WTC11 (cell line): ENCODE measurements around the gene ADAD2. TPM values are rescaled to one million over a fixed set of nuclear protein-coding genes. Genes with fewer than 3 reads are reported as not detected.

Experiments
- ATAC-seq: fragments of 200-7000 bp; cut with Tn5 transposase; 2 replicates; pipeline ENCODE4 v1.10.0; 2021; ENCODE audit warnings: mild to moderate bottlenecking, moderate library complexity
- CTCF ChIA-PET: fragments of 300-600 bp; sonication (Branson Sonifier 250); formaldehyde crosslinking; loops from one replicate; lab custom pipeline; 2021; ENCODE audit warnings: antibody characterized with exemption; lab: Charles Lee
- POLR2A ChIA-PET: fragments of 350-600 bp; sonication (Branson Sonifier 250); formaldehyde crosslinking; loops from one replicate; lab custom pipeline; 2021; ENCODE audit warnings: antibody characterized with exemption; lab: Charles Lee
- DNase-seq: peaks from one replicate; pipeline ENCODE4 v3.0.0; 2021; ENCODE audit warnings: low spot score
- H3K27ac Mint-ChIP-seq: 2 replicates; pipeline ENCODE4 v1.8.0; 2021; ENCODE audit warnings: mixed read lengths
- H3K27me3 Mint-ChIP-seq: 2 replicates; pipeline ENCODE4 v1.8.0; 2021; ENCODE audit warnings: low read depth, mild to moderate bottlenecking, moderate library complexity, mixed read lengths
- H3K36me3 Mint-ChIP-seq: 2 replicates; pipeline ENCODE4 v1.8.0; 2021; ENCODE audit warnings: mixed read lengths
- H3K4me1 Mint-ChIP-seq: 2 replicates; pipeline ENCODE4 v1.8.0; 2022; ENCODE audit warnings: mixed read lengths
- H3K4me3 Mint-ChIP-seq: 2 replicates; pipeline ENCODE4 v1.8.0; 2021; ENCODE audit warnings: mild to moderate bottlenecking, moderate library complexity, mixed read lengths
- H3K9me3 Mint-ChIP-seq: 2 replicates; pipeline ENCODE4 v1.8.0; 2021; ENCODE audit warnings: mixed read lengths
- ATF2 ChIP-seq: sonication (generic); formaldehyde crosslinking; IDR thresholded peaks from 2 replicates; pipeline ENCODE4 v1.8.1; 2022; ENCODE audit warnings: low read depth, missing genetic modification reagents, borderline replicate concordance
- ETV6 ChIP-seq: sonication (generic); formaldehyde crosslinking; IDR thresholded peaks from 2 replicates; pipeline ENCODE4 v1.8.1; 2022; ENCODE audit warnings: mild to moderate bottlenecking, missing genetic modification reagents
- FOXK1 ChIP-seq: sonication (generic); formaldehyde crosslinking; IDR thresholded peaks from 2 replicates; pipeline ENCODE4 v1.8.0; 2022; ENCODE audit warnings: mild to moderate bottlenecking, moderate library complexity, missing genetic modification reagents
- JAZF1 ChIP-seq: fragments of 250-450 bp; sonication (Bioruptor Pico); IDR thresholded peaks from 2 replicates; pipeline ENCODE4 v1.9.0; 2021; ENCODE audit warnings: moderate library complexity, mild to moderate bottlenecking, inconsistent platforms
- ZNF219 ChIP-seq: sonication (generic); formaldehyde crosslinking; IDR thresholded peaks from 2 replicates; pipeline ENCODE4 v1.8.0; 2023; ENCODE audit warnings: missing genetic modification reagents, mild to moderate bottlenecking, borderline replicate concordance
- total RNA-seq: library from RNA; stranded (reverse); gene quantifications from 3 replicates; pipeline ENCODE4 v1.2.3, GENCODE V29; 2021
- TF ChIP-seq, protein P1 (sequence below): sonication (generic); formaldehyde crosslinking; IDR thresholded peaks from 2 replicates; pipeline ENCODE4 v1.8.1; 2023; ENCODE audit warnings: mild to moderate bottlenecking, missing genetic modification reagents, moderate library complexity
- TF ChIP-seq, protein P2 (sequence below): sonication (generic); formaldehyde crosslinking; IDR thresholded peaks from 2 replicates; pipeline ENCODE4 v1.8.0; 2022; ENCODE audit warnings: mild to moderate bottlenecking, missing genetic modification reagents
- TF ChIP-seq, protein P3 (sequence below): sonication (generic); formaldehyde crosslinking; IDR thresholded peaks from 2 replicates; pipeline ENCODE4 v1.8.0; 2022; ENCODE audit warnings: missing genetic modification reagents

Gene ADAD2
- total RNA-seq, 1 experiment from 2014 or later, result 1.6 TPM

DNA sequence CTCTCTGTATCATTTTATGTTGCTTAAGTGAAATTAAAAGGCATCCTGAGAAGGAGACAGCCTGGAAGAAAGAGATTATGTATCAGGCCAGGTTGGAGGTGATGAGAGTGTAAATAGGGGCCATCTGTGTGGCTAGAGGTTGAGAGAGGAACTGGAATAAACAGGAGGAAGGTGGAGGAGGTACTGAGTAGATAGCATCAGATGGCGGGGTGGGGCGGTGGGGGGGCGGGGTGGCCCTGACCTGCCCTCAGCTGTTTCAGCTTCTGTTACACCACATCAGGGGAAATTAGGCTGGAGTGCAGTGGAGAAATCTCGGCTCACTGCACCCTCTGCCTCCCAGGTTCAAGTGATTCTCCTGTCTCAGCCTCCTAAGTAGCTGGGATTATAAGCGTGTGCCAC is 55.7 kb downstream of the ADAD2 start:
- Mint-ChIP-seq H3K4me3 (no peak overlapping the region), H3K27me3 (peaks cover 2% of the 10 kb centered on the region), H3K27ac (no peak overlapping the region), H3K36me3 (no peaks in the 10 kb centered on the region), H3K4me1 (0 out of 2 replicates have a peak, but pooled peaks cover under 1% of the 10 kb centered on the region), H3K9me3 (peaks cover 19% of the 10 kb centered on the region)
- CTCF ChIA-PET, result no interaction called here
- POLR2A ChIA-PET, result no interaction called here
- no peak for ATAC-seq
- no peak for DNase-seq
- TF ChIP-seq, protein P1, sequence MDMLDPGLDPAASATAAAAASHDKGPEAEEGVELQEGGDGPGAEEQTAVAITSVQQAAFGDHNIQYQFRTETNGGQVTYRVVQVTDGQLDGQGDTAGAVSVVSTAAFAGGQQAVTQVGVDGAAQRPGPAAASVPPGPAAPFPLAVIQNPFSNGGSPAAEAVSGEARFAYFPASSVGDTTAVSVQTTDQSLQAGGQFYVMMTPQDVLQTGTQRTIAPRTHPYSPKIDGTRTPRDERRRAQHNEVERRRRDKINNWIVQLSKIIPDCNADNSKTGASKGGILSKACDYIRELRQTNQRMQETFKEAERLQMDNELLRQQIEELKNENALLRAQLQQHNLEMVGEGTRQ (CRISPR knock-in tag), result no peak
- TF ChIP-seq ATF2 (CRISPR knock-in tag) (no peak), ZNF219 (CRISPR knock-in tag) (no peak), JAZF1 (CRISPR knock-in tag) (no peak), ETV6 (CRISPR knock-in tag) (no peak), FOXK1 (no peak)
- TF ChIP-seq, protein P2, sequence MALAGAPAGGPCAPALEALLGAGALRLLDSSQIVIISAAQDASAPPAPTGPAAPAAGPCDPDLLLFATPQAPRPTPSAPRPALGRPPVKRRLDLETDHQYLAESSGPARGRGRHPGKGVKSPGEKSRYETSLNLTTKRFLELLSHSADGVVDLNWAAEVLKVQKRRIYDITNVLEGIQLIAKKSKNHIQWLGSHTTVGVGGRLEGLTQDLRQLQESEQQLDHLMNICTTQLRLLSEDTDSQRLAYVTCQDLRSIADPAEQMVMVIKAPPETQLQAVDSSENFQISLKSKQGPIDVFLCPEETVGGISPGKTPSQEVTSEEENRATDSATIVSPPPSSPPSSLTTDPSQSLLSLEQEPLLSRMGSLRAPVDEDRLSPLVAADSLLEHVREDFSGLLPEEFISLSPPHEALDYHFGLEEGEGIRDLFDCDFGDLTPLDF, result no peak
- TF ChIP-seq, protein P3, sequence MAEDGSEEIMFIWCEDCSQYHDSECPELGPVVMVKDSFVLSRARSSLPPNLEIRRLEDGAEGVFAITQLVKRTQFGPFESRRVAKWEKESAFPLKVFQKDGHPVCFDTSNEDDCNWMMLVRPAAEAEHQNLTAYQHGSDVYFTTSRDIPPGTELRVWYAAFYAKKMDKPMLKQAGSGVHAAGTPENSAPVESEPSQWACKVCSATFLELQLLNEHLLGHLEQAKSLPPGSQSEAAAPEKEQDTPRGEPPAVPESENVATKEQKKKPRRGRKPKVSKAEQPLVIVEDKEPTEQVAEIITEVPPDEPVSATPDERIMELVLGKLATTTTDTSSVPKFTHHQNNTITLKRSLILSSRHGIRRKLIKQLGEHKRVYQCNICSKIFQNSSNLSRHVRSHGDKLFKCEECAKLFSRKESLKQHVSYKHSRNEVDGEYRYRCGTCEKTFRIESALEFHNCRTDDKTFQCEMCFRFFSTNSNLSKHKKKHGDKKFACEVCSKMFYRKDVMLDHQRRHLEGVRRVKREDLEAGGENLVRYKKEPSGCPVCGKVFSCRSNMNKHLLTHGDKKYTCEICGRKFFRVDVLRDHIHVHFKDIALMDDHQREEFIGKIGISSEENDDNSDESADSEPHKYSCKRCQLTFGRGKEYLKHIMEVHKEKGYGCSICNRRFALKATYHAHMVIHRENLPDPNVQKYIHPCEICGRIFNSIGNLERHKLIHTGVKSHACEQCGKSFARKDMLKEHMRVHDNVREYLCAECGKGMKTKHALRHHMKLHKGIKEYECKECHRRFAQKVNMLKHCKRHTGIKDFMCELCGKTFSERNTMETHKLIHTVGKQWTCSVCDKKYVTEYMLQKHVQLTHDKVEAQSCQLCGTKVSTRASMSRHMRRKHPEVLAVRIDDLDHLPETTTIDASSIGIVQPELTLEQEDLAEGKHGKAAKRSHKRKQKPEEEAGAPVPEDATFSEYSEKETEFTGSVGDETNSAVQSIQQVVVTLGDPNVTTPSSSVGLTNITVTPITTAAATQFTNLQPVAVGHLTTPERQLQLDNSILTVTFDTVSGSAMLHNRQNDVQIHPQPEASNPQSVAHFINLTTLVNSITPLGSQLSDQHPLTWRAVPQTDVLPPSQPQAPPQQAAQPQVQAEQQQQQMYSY (CRISPR knock-in tag), result no peak

Other genes with a start within 250 kb of the ADAD2 start
- gene OSGIN1, start 237.9 kb upstream of the ADAD2 start, total RNA-seq, result 0.73 to 1.7 TPM (median 1.1 TPM) in 3 replicates
- 2.9 to 4.9 TPM (median 4.4 TPM) in 3 replicates for gene NECAB2, start 222.9 kb upstream of the ADAD2 start, total RNA-seq
- not detected in 3 replicates for gene SLC38A8, start 148.4 kb upstream of the ADAD2 start, total RNA-seq
- gene MBTPS1, start 74.2 kb upstream of the ADAD2 start, total RNA-seq, result 45.1 to 47.4 TPM (median 46.9 TPM) in 3 replicates
- gene HSDL1, start 46.0 kb upstream of the ADAD2 start, total RNA-seq, result 48.6 to 58.1 TPM (median 53.4 TPM) in 3 replicates
- 0.09 to 0.62 TPM (median 0.20 TPM) in 3 replicates for gene DNAAF1, start 45.8 kb upstream of the ADAD2 start, total RNA-seq
- gene TAF1C, start 4.1 kb upstream of the ADAD2 start, total RNA-seq, result 71.2 to 89.7 TPM (median 74.7 TPM) in 3 replicates
- not detected in 3 replicates for gene KCNG4, start 48.9 kb downstream of the ADAD2 start, total RNA-seq
- 0.32 to 0.50 TPM (median 0.41 TPM) in 3 replicates for gene WFDC1, start 103.7 kb downstream of the ADAD2 start, total RNA-seq
- 2.4 to 4.3 TPM (median 2.8 TPM) in 3 replicates for gene ATP2C2, start 177.4 kb downstream of the ADAD2 start, total RNA-seq